Stimulated activated CD8-positive, alpha-beta memory T cell treated with anti-CD3 and anti-CD28 coated beads, Interleukin-7, amount 100 ng/mL, for 1 hour (primary cell): Measurements from ENCODE around the gene GOLIM4.
"Not testable (repeated sequence)": the region's sequence is repeated elsewhere in the genome, so short reads cannot be mapped to it uniquely, and the experiment has no call there.

Source experiments
- DNase-seq, 2 donors: peaks; one replicate each; pipeline ENCODE4 v3.0.0-alpha.2; 2020; ENCODE audit warnings: low read depth in 2 of 2

Gene GOLIM4

DNA sequence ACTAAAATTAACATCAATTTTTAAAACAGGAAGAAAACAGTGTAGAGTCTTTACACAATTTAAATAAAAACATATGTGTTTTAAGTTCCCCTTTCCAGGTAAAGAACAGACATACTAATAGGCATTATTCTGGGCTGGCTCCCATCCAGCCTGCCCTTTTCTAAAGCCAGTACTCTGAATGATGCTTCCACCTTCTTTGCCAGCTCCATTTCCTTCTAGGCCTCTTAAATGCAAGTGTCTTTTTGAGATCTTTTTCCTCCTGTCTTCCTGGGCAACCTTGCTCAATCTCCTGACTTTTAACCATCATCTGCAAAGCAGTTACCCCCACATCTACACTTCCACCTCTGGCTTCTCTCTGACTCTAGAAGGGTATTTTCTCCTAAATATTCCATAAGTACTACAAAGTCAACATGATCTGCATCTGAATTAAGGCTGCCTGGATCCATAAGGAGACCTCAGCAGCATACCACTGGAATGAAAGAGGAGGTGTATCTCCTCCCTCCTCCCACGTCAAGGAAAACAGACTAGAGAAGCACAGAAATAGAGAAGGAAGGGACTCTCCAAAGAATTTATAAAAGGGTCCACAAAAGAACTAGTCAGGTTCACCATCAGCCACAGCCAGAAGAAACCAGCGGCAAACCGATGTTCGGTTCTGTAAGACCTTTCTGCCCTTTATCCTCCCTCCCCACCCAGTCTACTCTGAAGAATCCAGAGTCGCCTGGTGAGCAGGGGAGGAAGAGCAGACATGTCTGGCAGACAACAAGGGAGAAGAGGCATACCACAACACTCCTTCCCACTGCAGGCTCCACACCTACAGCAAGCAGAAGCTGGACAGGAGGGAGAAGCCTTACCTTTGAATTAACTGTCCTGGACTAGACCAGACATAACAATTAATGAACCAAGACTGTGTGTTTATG is 47.1 kb downstream of the GOLIM4 start:
- no peak for DNase-seq

- no peak for DNase-seq
These were observed 47.8 kb downstream of the GOLIM4 start for GRCh38 chr3:168047936-168048335.

DNA sequence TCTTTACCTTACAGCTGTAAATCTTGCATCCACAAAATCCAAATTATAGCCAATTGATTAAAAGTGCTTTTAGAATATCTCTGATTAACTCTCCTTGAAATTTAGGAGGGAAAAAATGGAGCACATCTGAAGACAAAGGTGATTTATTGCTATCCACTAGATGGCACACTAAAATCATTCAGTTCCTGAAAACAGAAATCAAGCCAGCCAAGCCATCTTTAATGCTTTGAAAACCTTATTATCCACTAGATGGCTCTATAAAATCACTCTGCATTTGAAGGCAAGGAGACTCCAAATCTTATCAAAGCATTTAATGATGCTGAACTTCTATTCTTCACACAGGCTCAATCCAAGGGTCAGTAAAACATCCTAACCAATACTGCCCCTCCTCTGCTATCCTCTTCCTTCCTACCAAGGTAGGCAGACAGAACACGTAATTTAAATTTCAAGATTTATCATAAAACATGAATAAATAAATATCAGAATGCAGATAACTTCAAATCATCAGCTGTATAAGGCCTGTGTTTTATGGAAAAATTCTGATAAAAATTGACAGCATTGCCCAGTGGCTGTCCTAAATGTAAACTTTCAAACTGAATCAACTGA is 48.4 kb downstream of the GOLIM4 start:
- DNase-seq, result no peak

DNA sequence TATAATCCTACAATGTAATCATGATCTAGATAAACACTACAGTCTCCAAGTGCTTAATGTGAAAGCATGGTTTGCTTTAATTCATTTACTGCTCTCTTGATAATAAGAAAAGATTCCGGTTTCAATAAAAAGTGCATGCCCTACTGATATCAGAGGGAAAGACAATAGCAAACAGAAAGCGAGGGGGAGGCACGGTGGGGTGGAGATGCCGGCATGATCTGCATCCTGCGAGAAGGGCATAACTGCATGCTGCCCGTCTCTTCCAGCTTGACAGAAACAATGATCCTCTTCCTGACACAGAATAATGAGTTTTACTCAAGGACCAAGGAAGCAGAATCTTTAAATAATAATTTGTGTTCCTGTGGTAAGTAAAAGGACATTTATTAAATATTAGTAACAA is 51.7 kb downstream of the GOLIM4 start:
- DNase-seq, result no peak

DNA sequence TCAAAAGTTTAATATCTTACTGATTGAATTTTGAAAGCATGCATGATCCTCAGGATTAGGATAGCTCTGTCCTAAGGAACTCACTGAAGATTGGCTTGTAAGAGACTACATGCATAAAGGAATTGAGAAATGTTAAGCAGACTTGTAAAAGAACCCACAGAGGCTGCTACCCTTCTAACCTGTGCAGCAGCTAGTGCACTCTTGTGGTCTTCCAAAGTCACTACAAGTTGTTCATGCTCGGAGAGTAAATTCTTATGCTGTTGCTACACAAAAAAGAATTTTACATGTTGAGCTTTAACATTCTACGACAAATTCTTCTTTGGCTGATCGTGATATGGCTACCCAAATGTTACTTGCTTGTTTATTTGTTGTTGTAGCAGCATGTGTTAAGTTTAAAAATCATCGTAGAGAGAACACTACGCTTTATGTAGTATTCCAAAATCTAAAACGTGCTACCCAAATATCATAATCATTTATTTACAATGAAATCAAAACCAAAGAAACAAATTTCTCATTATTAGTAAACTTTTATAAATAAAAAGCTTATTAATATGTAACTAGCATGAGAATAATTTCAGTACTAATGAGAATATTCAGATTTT is 55.0 kb downstream of the GOLIM4 start:
- DNase-seq, result no peak

DNA sequence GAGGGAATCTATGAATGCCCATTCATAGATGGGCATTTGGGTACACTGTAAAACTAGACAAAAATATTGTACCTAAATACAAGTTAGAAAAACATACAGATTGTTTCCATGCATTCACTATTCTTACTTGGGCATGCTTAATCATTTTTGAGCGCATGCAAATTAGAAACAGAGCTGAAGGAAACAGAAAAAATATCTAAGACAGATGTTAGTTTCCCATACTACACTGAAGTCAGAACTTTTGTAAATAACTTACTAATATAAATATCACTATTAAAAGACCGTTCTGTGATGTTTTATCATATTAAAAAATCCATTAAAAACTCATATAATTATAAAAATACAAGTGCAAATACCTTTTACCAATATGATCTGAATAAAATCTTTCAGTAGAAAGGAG is 58.7 kb downstream of the GOLIM4 start:
- DNase-seq, result no peak

- DNase-seq, result no peak
These were observed 59.1 kb downstream of the GOLIM4 start for GRCh38 chr3:168036619-168037018.

GRCh38 chr3:168034152-168034928 is 61.4 kb downstream of the GOLIM4 start:
- DNase-seq, result no peak

GRCh38 chr3:168030577-168030976 is 65.1 kb downstream of the GOLIM4 start:
- DNase-seq, result no peak

DNA sequence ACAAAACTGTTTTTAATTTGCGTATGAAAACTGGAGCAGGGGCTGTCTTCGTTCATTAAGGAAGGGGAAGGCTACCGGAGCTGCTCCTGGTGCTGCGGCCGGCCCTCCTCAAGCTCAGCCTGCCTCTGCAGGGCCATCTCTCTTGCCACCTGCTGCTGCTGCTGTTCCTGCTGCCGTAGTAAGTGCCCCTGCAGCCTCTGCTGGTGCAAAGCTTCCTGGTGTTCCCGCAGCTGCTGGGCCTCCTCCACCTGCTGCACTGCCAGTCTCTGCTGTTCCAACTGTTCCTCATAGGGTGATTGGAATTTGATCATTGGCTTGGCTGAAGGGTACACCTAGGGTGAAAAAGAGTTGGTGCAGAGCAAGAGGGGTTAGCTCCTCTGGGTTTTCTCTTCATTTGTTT is 66.0 kb downstream of the GOLIM4 start:
- no peak for DNase-seq

DNA sequence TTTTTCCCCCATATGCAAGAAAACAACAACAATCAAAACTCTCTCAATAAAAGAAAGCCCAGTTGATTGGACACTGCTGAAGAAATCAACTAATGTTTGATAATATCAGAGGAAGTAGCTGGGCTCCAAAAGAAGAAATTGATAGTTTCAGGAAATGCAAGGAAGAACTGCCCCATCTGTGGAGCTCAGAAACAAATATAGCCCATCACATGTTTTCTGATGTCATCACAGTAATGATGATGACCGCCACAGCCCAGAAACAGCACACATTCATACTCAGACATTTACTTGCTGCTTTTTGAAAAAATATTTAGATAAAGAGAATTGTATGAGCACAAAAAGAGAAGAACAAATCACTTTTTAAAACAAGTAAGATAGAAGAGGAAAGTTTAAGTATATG is 67.6 kb downstream of the GOLIM4 start:
- DNase-seq, result no peak

GRCh38 chr3:168026764-168027163 is 69.0 kb downstream of the GOLIM4 start:
- no peak for DNase-seq

GRCh38 chr3:168025076-168025475 is 70.6 kb downstream of the GOLIM4 start:
- DNase-seq, result no peak

- DNase-seq, result no peak
These were observed 71.2 kb downstream of the GOLIM4 start for GRCh38 chr3:168024537-168024941.

DNA sequence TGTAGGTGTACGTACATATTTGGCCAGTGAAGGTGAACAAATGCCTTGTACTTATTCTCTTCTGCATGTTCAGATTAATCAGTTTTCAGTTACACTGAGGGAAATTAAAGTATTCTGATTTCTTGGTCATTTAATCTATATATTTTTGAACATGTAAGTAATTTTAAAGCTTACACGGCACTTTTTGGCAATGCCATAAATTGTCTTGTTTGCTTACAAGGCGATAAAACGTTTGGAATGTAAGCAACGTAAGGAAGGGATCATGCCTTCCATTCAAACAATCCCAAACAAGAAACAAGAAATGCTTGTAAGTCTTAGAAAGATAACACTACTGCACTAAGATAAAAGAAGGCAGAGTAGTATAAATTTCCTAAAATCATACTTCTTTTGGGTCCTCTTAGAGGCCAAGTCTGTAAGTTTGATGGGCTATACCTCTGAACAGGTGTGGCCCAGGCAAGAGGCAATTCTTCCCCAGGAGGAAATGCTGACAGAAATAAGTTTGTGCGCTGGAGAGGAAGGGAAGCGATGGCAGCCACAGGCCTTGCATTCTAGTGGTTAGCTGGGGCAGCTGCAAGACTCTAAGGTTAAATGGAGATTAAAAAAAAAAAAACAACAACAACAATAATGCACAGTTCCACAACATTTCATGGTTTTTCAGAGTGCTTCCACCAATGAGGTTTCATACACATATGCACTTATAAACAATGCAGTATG is 73.8 kb downstream of the GOLIM4 start:
- no peak for DNase-seq

DNA sequence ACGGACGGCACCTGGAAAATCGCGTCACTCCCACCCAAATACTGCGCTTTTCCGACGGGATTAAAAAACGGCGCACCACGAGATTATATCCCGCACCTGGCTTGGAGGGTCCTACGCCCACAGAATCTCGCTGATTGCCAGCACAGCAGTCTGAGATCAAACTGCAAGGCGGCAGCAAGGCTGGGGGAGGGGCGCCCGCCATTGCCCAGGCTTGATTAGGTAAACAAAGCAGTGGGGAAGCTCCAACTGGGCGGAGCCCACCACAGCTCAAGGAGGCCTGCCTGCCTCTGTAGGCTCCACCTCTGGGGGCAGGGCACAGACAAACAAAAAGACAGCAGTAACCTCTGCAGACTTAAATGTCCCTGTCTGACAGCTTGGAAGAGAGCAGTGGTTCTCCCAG is 84.4 kb downstream of the GOLIM4 start:
- not testable (repeated sequence) for DNase-seq

GRCh38 chr3:168006584-168006983 is 89.1 kb downstream of the GOLIM4 start:
- DNase-seq, result no peak

GRCh38 chr3:168003911-168004310 is 91.8 kb downstream of the GOLIM4 start:
- DNase-seq, result no peak

GRCh38 chr3:168002786-168003368 is 92.8 kb downstream of the GOLIM4 start:
- no peak for DNase-seq

DNA sequence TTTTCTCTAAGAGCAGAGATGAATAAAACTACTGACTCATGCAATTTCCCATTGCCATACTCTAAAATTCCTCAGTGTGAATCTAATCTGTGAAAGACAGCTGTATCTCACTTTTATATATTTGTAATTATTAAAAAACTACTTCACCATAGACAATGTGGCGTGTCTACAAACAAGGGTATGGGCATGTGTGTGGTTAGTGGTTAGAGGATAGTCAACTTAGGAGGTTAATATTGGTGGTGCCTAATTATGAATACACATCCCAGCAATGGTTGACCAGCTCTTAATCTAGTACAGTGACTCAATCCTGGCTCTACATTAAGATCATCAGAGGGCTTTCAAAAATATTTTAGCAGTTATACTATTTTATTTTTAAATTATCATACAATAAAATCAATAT is 94.5 kb downstream of the GOLIM4 start:
- no peak for DNase-seq

GRCh38 chr3:167998253-167998652 is 97.5 kb downstream of the GOLIM4 start:
- no peak for DNase-seq
